Transverse colon (tissue), 4 donors: ENCODE measurements around the gene DEDD2. TPM values are rescaled to one million over a fixed set of nuclear protein-coding genes. Genes with fewer than 3 reads are reported as not detected.

Source experiments
- DNase-seq: peaks from one replicate; pipeline ENCODE4 v3.0.0-alpha.2; 2019
- H3K27ac ChIP-seq, 4 donors: fragments of 200-600 bp; sonication (generic); 2 replicates each; pipeline ENCODE4 v1.5.1; 2016 to 2018; ENCODE audit warnings: inconsistent platforms in 4 of 4
- H3K27me3 ChIP-seq: fragments of 200-600 bp; sonication (generic); 2 replicates; pipeline ENCODE4 v1.5.1; 2017; ENCODE audit warnings: inconsistent platforms
- H3K36me3 ChIP-seq, 4 donors: fragments of 200-600 bp; sonication (generic); 2 replicates each; pipeline ENCODE4 v1.5.1; 2017 to 2019; ENCODE audit warnings: inconsistent platforms in 4 of 4
- H3K4me1 ChIP-seq, 4 donors: fragments of 200-600 bp; sonication (generic); 2 replicates each; pipeline ENCODE4 v1.5.1; 2017 to 2020; ENCODE audit warnings: inconsistent platforms in 4 of 4
- H3K4me3 ChIP-seq, 4 donors: fragments of 200-600 bp; sonication (generic); 1 replicate in 1 of 4; 2 replicates in 3 of 4; pipeline versions ENCODE4 v1.5.1 to v1.6.1; 2017 to 2019; ENCODE audit warnings: inconsistent platforms in 4 of 4
- H3K9me3 ChIP-seq, 2 donors: fragments of 200-600 bp; sonication (generic); 2 replicates each; pipeline ENCODE4 v1.5.1; 2017 to 2019; ENCODE audit warnings: inconsistent platforms in 2 of 2
- EP300 ChIP-seq: sonication (generic); formaldehyde crosslinking; IDR thresholded peaks from one replicate; pipeline ENCODE4 v1.6.1; 2017; ENCODE audit warnings: antibody characterized with exemption, low read depth
- POLR2A ChIP-seq: fragments of 450-650 bp; IDR thresholded peaks from one replicate; pipeline ENCODE4 v1.6.1; 2016; ENCODE audit warnings: antibody characterized with exemption, mild to moderate bottlenecking, moderate library complexity
- POLR2AphosphoS5 ChIP-seq, 3 donors: sonication (generic); formaldehyde crosslinking; IDR thresholded peaks; one replicate each; pipeline ENCODE4 v1.6.1; 2016; ENCODE audit warnings: antibody characterized with exemption in 3 of 3
- WGBS, 2 donors: methylation state at CpG; one replicate each; pipeline ENCODE4 v1.1.5; 2018; ENCODE audit warnings: low coverage in 1 of 2; 5-methylcytosine and 5-hydroxymethylcytosine counted together
- in situ Hi-C, 4 donors: fragments of 200-750 bp; cut with MboI; loops; one replicate each; pipeline versions ENCODE4 v1.15.0 to v1.15.1; 2017; ENCODE audit warnings: low sequenced_read_pairs in 3 of 4, low pct_ligation_motif_present in 1 of 4, low pct_unique_long_range_greater_than_20kb in 1 of 4
- intact Hi-C: fragments of 100-400 bp; cut with DNase I; formaldehyde crosslinking; loops from one replicate; pipeline ENCODE4 v1.15.1; 2023; ENCODE audit warnings: low total_unique reads
- total RNA-seq, 4 donors: library from RNA; depleted of rRNA; stranded (reverse); fragments of >200 nt; gene quantifications; one replicate each; pipeline ENCODE4 v1.1.0, GENCODE V29; 2016
- TF ChIP-seq, protein P1 (sequence below), 5 experiments: fragments of 200-600 bp in 3 of 5; fragments of 450-650 bp in 2 of 5; sonication (generic) in 3 of 5; IDR thresholded peaks; 1 replicate in 2 of 5; 2 replicates in 3 of 5; pipeline ENCODE4 v1.5.1; 2016 to 2017; ENCODE audit warnings: antibody characterized with exemption in 5 of 5, inconsistent platforms in 3 of 5, mild to moderate bottlenecking in 2 of 5, moderate library complexity in 1 of 5

Gene DEDD2
- total RNA-seq, 4 donors from 2014 or later: 52.2 to 90.8 (median 63.0) TPM

DNA sequence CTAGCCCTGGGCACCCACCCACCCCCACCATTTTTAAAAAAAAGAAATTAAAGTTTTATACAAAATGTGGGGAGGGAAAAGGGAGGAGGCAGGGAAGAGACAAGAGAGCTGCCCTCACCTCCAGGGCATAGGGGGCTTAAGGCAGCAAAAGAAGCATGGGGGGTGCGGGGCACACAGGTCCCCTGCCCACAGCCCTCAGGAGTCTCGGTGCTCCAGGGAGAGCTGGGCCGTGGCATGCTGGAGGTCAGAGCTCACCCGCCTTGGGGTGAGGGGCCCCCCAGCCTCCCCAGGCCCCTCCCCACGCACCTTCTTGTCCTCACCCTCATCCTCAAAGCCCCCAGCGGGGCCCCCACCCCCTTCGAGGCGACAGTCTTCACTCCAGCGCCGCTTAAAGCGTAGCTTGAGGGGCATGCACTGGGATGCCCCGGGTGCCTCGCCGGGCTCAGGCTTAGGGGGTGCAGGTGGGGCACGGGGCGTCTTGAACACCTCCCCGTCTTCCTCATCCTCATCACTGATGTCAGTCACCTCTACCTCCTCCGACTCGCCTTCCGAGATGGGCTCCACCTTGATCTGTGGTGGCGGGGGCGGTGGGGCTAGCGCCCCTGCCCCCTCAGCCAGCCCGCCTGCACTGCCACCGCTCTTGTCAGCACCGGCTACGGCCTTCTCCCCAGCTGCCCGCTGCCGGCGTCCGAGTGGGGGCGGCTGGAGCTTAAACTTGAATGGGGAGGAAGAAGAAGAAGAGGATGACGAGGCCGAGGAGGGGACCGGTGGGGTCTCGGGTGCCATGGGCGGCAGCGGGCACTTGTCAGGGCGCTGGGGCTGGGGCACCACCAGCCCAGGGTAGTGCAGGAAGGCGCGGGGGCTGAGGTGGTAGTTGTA is 31.0 kb upstream of the DEDD2 start:
- H3K27me3 ChIP-seq: no peaks in the 10 kb centered on the region
- WGBS, 2 donors: 58 to 89% methylated on average over 2 to 41 of the region's 41 CpGs
- no peak overlapping the region for H3K4me3 ChIP-seq
- H3K4me1 ChIP-seq: peaks cover 31 to 57% (median 50%) of the 10 kb centered on the region in 4 donors
- peak overlapping the region in 1 of 4 donors; percentile 82 for H3K27ac ChIP-seq
- intact Hi-C loops (no loop called here), in situ Hi-C loops (no loop called here)
- TF ChIP-seq POLR2AphosphoS5 (IDR thresholded peaks at IDR 0.05): no peak
- peaks cover 0 to 11% (median 3%) of the 10 kb centered on the region in 4 donors for H3K36me3 ChIP-seq
- no peaks in the 10 kb centered on the region for H3K9me3 ChIP-seq
- no peak for DNase-seq

DNA sequence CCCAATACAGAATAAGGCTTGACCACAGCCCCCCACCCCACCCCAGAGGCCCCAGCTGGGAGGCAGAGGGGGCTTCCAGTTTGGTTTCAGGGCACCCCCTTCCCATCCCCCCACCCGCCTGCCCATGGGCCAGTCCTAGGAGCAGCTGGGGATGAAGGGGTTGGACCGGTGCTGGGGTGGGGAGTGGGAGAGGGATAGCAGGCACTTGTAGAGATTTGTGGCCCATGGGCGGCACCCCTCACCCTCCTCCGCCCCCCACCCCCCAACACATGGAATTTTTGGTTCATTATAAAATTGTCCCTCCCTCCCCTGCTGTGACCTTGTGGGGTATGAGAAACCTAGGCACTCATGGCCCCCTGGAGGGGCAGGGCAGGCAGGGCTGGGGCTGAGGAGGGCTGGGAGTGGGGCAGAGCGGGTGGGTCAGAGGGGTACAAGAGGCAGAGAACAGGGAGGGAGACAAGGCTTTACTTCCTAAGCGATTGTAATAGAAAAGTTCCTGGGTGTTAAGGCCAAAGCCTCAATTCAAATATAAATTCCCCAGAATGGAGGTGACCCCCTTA is 30.2 kb upstream of the DEDD2 start:
- Histone ChIP-seq H3K4me3 (no peak overlapping the region), H3K27ac (peak overlapping the region in 3 of 4 donors; percentile 16 to 96 (median 82)), H3K27me3 (no peaks in the 10 kb centered on the region), H3K4me1 (peaks cover 28 to 54% (median 47%) of the 10 kb centered on the region in 4 donors), H3K36me3 (peaks cover 0 to 11% (median 3%) of the 10 kb centered on the region in 4 donors), H3K9me3 (no peaks in the 10 kb centered on the region)
- TF ChIP-seq POLR2AphosphoS5 (IDR thresholded peaks at IDR 0.05) (no peak), POLR2A (no peak), EP300 (no peak)
- TF ChIP-seq, protein P1, sequence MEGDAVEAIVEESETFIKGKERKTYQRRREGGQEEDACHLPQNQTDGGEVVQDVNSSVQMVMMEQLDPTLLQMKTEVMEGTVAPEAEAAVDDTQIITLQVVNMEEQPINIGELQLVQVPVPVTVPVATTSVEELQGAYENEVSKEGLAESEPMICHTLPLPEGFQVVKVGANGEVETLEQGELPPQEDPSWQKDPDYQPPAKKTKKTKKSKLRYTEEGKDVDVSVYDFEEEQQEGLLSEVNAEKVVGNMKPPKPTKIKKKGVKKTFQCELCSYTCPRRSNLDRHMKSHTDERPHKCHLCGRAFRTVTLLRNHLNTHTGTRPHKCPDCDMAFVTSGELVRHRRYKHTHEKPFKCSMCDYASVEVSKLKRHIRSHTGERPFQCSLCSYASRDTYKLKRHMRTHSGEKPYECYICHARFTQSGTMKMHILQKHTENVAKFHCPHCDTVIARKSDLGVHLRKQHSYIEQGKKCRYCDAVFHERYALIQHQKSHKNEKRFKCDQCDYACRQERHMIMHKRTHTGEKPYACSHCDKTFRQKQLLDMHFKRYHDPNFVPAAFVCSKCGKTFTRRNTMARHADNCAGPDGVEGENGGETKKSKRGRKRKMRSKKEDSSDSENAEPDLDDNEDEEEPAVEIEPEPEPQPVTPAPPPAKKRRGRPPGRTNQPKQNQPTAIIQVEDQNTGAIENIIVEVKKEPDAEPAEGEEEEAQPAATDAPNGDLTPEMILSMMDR (IDR thresholded peaks at IDR 0.05): no peak
- no peak for DNase-seq
- in situ Hi-C loops: no loop called here
- 80 to 85% methylated on average over 1 to 6 of the region's 6 CpGs for WGBS, 2 donors
- intact Hi-C loops: loop anchor here (2.0 kb wide), 1 partner anchor 31 kb away; no protein-coding TSS in a partner anchor

DNA sequence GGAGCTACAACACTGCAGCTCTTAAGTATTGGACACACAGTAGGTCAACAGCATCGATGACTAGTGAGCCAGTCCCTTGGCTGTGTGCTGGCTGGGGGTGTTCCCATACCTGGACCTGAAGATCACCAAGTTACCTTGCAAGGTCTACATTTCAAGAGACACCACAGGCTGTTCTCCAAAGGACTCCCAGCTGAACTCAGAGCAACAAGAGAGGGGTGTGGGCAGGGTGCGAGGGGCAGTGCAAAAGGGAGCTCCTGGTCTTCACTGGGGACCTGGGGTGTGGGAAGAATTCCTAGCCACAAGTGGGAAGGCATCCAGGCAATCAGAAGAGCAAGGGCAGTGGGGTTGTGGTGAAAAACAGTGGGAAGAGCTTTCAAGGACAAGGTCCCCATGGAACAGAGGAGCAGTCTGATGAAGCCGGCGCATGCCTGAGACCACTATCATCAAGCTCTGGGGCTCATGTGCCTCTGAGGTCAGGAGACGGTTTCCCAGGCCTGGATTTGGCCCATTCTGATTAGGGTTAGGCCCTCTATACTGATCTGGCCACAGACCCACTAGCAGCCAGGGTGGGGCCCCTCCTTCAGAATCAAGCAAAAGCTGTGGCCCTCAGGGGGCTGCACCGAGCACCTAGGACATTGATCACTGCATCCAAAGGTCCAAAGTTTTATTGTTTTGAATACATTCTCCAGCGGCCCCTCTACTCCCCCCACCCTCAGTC is 29.6 kb upstream of the DEDD2 start:
- in situ Hi-C loops: no loop called here

DNA sequence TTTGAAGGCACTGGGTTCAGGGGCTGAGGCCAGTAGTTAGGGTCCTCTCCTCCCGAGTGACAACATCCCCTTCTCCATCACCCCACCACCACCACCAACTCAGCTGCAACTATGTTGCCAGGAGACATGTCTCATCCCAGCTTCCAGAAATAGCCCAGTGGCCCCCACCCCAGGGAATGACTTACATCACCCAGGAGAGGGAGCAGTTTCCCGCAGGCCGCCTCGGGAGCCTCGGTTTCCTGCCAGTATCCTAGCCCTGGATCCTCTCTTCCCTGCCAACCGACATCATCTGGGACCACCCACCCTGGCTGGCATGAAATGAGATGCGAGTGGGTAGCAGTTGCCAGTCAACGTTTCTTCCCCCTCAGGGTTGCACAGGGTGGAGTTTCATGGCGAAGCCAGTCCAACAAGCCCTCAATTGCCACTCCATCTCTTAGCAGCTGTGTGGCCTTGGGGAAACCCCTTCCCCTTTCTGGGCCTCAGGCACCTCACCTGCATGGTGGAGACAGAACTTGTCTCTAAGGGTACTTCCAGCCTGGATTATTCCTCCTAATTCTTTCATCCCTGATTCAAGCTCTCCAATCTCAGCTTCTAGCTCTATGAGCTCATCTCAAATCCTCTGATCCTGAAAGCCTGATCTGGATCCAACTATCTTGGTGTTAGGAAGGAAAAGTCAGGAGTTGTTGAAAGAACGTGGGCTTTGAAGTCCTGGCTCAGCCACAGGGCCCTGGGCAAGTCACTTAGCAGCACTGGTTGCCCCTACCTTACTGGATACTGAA is 28.9 kb upstream of the DEDD2 start:
- DNase-seq: peak; percentile 74
- Histone ChIP-seq H3K4me1 (peaks cover 17 to 45% (median 39%) of the 10 kb centered on the region in 4 donors), H3K9me3 (no peaks in the 10 kb centered on the region), H3K27ac (peak overlapping the region; percentile 34 to 96 (median 86)), H3K4me3 (no peak overlapping the region), H3K36me3 (peaks cover 0 to 11% (median 3%) of the 10 kb centered on the region in 4 donors), H3K27me3 (no peaks in the 10 kb centered on the region)
- in situ Hi-C loops: no loop called here
- WGBS, 2 donors: 25% methylated on average over 10 of the region's 10 CpGs; no CpG with 5 or more reads in 1 of the 2 donors
- TF ChIP-seq POLR2A (no peak), EP300 (no peak), POLR2AphosphoS5 (IDR thresholded peaks at IDR 0.05) (peak; percentile 25 to 72 (median 56))
- TF ChIP-seq, protein P1 (IDR thresholded peaks at IDR 0.05): peak; percentile 57 to 63 (median 62)
- intact Hi-C loops: loop anchor here (2.0 kb wide), 1 partner anchor 32 kb away; no protein-coding TSS in a partner anchor

More for the DNA sequence above, 29.6 kb upstream of the DEDD2 start:
- peaks cover 0 to 11% (median 3%) of the 10 kb centered on the region in 4 donors for H3K36me3 ChIP-seq
- H3K9me3 ChIP-seq: no peaks in the 10 kb centered on the region
- peaks cover 22 to 48% (median 41%) of the 10 kb centered on the region in 4 donors for H3K4me1 ChIP-seq
- H3K4me3 ChIP-seq: no peak overlapping the region
- peak overlapping the region; percentile 16 to 96 (median 58) for H3K27ac ChIP-seq
- 73% methylated on average over 7 of the region's 7 CpGs; no CpG with 5 or more reads in 1 of the 2 donors for WGBS, 2 donors
- no peak for DNase-seq
- H3K27me3 ChIP-seq: no peaks in the 10 kb centered on the region
- TF ChIP-seq, protein P1 (IDR thresholded peaks at IDR 0.05): no peak
- no peak for TF ChIP-seq POLR2A
- TF ChIP-seq EP300: no peak
- no peak for TF ChIP-seq POLR2AphosphoS5 (IDR thresholded peaks at IDR 0.05)
- intact Hi-C loops: loop anchor here (2.0 kb wide), 1 partner anchor 32 kb away; no protein-coding TSS in a partner anchor
